Measurements from ENCODE around the gene CRELD1. TPM values are rescaled to one million over a fixed set of nuclear protein-coding genes. Genes with fewer than 3 reads are reported as not detected.

Gene CRELD1
- total RNA-seq, 2 donors from 2014 or later = 22.3 to 29.5 TPM

DNA sequence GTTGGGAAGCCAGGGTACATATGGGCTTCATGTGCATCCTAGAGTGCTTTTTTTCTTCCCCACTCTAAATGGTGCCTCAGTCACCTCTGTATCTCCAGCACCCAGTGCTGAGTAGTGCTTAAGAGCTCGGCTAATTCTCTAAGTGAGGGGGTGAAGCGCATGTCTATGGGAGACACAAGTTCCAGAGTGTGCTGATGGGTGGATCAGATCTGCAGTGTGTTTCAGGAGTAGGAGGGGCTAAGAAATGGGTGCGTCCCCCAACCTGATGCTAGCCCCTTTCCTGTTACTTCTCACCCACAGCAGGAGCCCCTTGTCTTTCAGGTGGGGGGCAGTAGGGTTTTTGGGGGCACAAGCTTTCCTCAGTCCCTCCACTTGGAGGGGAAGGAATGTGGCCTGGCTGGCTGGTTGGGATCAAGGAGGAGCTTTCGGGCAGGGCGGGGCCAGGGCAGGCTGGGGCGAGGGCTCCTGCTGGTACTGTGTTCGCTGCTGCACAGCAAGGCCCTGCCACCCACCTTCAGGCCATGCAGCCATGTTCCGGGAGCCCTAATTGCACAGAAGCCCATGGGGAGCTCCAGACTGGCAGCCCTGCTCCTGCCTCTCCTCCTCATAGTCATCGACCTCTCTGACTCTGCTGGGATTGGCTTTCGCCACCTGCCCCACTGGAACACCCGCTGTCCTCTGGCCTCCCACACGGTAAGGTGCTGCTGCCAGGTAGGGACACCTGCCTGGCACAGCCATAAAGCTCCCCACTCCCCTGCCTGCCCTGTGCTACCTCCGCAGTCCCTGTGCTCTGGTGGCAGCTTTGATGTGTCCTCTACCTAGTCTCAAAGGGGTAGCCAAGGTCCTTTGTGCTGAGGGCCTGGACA, 31.0 kb upstream of the CRELD1 start, which contains the start of gene IL17RE:
TSS of gene IL17RE (plus strand) at position 477 of the 866 bp plus-strand sequence. CDS start at position 562, 85 bp downstream.
- intact Hi-C loops (cut with DNase I) = no loop called here
- DNase-seq (ENCODE audit: low spot score) = peak; percentile 54

DNA sequence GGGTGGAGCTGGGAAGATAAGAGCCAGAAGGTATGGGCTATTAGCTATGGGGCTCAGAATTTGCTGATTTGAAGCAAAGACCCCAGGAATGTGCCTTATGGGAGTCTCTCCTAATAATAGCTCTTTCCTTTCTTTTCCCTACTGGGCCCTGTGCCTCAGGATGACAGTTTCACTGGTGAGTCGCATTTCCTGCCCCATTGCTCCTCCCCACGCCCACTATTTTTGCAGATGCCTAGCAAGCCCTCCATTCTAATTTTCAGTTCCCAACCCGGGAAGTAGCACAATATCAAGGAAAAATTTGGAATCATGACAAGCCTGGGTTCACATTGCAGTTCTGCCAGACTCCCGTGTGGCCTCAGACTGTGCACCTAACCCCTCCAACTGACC, 30.4 kb upstream of the CRELD1 start:
- DNase-seq (ENCODE audit: low spot score) = peak; percentile 53
- intact Hi-C loops (cut with DNase I) = no loop called here

DNA sequence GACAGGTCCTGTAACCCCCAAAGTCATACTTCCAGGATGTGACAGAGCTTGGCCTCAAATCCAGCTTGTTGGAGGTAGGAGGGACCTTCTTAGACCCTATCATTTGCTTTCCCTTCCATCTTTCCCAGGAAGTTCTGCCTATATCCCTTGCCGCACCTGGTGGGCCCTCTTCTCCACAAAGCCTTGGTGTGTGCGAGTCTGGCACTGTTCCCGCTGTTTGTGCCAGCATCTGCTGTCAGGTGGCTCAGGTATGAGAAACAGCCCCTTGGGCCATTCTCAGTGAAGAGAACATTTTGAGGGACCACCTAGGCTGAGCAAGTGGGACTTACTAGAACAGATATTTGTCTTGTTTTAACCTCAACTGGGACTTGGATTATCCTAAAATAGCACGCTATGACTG, 29.7 kb upstream of the CRELD1 start:
- DNase-seq (ENCODE audit: low spot score) = peak; percentile 48
- intact Hi-C loops (cut with DNase I) = no loop called here

DNA sequence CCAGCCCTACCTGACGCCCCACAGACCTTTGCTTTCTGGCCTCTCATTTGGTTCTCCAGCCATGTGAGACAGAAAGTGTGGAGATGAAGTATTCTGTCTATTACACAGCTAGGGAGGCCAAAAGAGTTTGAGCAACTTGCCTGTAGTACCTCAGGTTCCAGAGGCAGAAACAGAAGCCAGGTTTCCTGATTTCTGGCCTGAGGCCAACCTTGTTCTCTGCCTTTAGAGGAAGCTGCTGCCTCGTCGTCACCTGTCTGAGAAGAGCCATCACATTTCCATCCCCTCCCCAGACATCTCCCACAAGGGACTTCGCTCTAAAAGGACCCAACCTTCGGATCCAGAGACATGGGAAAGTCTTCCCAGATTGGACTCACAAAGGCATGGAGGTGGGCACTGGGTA, 27.2 kb upstream of the CRELD1 start:
- DNase-seq (ENCODE audit: low spot score) = no peak
- intact Hi-C loops (cut with DNase I) = no loop called here

DNA sequence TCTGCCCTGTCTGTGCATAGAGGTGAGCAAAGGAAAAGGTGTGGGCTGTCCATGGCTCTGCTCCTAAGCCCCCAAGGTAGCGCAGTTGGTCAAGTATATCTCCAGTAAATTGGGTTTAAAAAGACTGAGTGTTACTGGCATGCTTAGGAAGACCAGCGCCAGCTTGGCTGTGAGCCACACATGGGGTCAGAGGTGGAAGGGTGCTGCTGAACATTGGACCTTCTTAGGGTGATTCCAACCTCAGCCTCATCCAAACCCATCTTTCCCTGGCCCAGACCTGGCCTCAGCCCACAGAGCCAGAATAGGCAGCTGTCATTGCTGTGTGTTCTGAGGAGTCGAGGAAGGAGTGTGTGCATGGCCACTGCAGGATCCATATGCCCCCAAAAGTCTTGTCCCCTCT, 25.3 kb upstream of the CRELD1 start:
- no peak for DNase-seq (ENCODE audit: low spot score)
- intact Hi-C loops (cut with DNase I) = no loop called here

DNA sequence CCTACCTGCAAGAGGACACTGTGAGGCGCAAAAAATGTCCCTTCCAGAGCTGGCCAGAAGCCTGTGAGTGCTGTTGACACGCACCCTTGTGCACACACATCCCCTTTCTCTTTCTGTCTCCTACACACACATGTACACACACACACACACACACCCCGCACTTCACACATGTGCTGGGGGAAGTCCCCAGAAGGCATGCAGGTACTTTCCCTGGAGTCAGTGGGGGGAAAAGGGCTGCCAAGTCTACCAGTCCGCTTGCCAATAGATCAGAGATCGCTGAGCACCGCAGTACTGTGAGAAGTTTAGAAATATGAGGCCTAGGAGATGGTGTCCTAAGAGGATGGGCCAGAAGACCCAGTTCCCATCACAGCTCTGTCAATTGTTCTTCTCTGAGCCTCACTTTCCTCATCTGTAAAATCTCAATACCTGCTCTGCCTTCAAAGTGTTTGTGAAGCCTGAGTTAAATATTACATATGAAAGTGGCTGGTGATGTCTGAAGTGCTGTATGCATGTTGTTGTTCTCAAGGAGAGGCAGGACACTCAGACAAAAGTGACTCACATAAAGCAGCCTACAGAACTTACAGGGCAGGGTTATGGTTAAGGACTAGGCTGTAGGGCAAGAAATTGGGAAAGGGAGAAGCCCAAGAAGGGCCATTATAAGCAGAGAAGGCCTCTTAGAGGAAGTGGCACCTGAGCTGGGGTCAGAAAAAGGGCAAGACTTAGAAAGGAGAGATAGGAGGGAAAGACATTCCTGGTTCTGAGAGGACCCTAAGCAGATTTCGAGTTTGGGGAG, 24.2 kb upstream of the CRELD1 start:
- DNase-seq (ENCODE audit: low spot score) = no peak
- intact Hi-C loops (cut with DNase I) = loop anchor here in 1 of 2 donors (5.0 kb wide), 1 partner anchor 62 kb away; no protein-coding TSS in a partner anchor

DNA sequence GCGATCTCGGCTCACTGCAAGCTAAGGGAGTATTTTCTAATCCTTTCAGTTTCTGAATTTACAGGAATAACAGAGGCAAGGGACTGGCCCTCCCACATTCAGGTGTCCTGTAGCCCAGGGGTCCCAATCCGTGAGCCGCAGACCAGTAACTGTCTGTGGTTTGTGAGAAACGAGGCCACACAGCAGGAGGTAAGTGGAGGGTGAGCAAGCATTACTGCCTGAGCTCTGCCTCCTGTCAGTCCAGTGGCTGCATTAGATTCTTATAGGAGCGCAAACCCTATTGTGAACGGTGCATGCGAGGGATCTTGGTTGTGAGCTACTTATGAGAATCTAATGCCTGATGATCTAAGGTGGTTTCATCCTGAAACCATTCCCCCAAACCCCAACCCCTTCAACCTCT, 21.8 kb upstream of the CRELD1 start:
- intact Hi-C loops (cut with DNase I) = loop anchor here in 1 of 2 donors (5.0 kb wide), 1 partner anchor 65 kb away; no protein-coding TSS in a partner anchor

DNA sequence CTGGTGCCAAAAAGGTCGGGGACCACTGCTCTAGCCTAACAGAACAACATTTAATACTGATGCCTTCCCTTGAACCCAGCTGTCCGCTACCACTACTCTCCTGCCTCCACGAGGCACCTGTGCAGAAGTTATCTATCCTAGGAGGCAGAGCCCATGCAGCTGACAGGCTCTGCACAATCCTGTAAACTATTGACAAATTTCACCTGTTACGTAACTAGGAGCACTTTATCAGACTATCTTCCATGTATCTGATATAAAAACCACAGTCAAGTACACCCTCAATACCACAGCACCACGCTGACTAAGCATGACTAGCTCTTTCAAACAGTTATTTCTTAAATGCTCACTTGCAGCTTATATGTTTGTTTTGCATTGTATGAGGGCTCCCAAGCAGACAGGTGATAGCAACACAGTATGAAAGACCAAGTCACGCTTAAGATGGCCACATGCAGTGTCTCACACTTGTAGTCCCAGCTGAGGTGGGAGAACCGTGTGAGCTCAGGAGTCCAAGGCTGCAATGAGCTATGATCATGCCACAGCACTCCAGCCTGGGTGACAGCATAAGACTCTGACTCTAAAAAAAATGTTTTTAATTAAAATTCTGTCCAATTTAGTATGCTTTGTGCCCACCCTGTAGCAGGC, 21.2 kb upstream of the CRELD1 start:
- intact Hi-C loops (cut with DNase I) = loop anchor here in 1 of 2 donors (5.0 kb wide), 1 partner anchor 65 kb away; no protein-coding TSS in a partner anchor
- DNase-seq (ENCODE audit: low spot score) = no peak

More for the DNA sequence above, 21.8 kb upstream of the CRELD1 start:
- no peak for DNase-seq (ENCODE audit: low spot score)

DNA sequence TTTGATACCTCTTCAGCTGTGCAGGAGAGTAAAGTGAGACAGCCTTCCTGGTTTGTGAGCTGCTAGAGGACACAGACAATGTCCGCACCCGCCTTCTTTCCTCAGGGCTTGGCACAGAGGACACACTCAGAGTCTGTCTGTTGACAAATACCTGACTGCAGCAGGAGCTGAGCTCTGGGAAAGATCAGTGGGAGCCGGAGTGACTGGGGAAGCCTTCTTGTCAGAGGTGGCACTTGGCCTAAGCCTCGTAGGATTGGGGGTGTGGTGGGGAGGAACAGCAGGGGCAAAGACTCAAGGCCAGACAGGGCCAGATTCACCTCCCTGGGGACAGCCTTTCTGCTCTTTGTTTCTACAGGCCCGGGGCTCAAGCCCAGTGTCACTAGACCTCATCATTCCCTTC, 20.0 kb upstream of the CRELD1 start:
- no peak for DNase-seq (ENCODE audit: low spot score)
- intact Hi-C loops (cut with DNase I) = loop anchor here in 1 of 2 donors (5.0 kb wide), 1 partner anchor 66 kb away; no protein-coding TSS in a partner anchor

DNA sequence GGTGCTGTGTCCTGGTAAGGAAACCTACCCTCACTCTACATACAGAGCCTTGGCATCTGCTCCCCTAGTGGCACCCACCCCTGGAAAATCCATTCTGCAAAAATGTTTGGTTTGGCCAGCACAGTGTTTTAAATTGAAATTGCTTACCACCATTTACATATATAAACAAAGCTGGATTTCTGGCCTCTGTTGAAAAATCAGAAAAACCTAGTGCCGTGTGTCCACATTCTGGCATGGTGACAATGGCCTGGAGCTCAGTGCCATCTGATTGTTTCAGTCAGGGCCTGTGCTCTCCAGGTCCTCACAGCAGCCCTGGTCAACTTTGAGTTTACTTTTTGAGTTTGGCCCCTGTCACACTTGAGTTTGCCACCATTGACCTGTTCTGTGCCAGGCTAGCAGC, 19.6 kb upstream of the CRELD1 start:
- intact Hi-C loops (cut with DNase I) = loop anchor here in 1 of 2 donors (5.0 kb wide), 1 partner anchor 67 kb away; no protein-coding TSS in a partner anchor
- DNase-seq (ENCODE audit: low spot score) = no peak

DNA sequence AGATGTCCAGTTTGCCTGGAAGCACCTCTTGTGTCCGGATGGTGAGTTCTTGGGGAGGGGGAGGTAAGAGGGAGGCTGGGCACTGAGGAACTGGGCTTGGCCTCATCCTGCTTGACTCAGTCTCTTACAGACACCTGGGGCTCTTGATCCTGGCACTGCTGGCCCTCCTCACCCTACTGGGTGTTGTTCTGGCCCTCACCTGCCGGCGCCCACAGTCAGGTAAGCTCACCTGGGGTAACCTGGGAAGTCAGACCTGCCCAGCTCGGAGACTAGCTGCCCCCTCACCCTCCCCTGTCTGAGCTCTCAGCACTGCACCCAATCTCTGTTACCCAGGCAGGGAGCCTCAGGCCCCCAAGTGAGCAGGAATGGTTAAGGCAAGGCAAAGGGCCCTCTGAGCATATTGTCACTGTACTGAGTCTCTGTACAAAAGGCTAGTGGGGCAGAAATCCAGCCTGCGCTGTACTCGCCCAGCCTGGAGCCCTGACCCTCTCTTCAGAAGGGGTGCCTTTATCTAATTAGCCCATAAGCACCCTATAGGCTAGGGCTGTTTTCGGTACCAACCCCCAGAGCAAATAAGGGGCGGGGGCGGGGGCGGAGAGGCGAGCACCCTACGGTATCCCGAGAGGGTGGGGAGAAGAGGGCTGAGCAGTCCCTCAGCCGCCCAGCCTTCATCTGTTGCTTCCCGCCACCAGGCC, 18.9 kb upstream of the CRELD1 start:
- DNase-seq (ENCODE audit: low spot score) = no peak
- intact Hi-C loops (cut with DNase I) = loop anchor here (5.0 kb wide), 2 partner anchors 67 to 72 kb away; partner anchors contain the start of gene RPUSD3 (in 1 of the 2)

DNA sequence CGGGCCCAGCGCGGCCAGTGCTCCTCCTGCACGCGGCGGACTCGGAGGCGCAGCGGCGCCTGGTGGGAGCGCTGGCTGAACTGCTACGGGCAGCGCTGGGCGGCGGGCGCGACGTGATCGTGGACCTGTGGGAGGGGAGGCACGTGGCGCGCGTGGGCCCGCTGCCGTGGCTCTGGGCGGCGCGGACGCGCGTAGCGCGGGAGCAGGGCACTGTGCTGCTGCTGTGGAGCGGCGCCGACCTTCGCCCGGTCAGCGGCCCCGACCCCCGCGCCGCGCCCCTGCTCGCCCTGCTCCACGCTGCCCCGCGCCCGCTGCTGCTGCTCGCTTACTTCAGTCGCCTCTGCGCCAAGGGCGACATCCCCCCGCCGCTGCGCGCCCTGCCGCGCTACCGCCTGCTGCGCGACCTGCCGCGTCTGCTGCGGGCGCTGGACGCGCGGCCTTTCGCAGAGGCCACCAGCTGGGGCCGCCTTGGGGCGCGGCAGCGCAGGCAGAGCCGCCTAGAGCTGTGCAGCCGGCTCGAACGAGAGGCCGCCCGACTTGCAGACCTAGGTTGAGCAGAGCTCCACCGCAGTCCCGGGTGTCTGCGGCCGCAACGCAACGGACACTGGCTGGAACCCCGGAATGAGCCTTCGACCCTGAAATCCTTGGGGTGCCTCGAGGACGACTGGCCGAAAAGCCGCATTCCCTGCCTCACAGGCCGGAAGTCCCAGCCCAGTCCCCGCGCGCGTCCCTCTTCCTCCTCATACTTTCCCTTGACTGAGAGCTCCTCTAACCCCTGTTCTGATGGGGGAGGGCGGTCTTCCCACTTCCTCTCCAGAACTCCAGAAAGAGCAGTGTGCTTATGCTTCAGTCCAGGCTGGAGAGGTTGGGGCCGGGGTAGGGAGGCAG, 18.1 kb upstream of the CRELD1 start:
- peak; percentile 92 for DNase-seq (ENCODE audit: low spot score)
- intact Hi-C loops (cut with DNase I) = loop anchor here in 1 of 2 donors (5.0 kb wide), 1 partner anchor 73 kb away; the partner anchor contains the start of gene RPUSD3

DNA sequence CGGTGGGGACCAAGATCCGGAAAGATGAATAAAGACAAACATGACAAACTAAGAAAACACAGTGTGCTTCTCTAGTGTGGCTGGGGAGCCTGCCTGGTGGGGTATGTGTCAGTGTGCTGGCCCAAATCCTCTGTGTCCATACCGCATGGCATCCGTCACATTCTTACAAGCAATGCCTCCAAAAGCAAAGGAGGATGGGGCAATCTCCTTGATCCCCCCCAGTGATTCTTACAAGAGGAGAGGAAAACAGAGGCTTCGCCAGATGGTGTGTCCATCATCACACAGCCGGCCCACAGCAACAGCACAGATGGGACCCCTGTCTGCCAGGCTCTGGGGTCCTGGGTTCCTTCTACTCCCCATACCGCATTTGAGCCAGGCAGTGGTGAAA, 17.3 kb upstream of the CRELD1 start:
- DNase-seq (ENCODE audit: low spot score) = no peak
- intact Hi-C loops (cut with DNase I) = loop anchor here in 1 of 2 donors (5.0 kb wide), 1 partner anchor 74 kb away; the partner anchor contains the start of gene RPUSD3

DNA sequence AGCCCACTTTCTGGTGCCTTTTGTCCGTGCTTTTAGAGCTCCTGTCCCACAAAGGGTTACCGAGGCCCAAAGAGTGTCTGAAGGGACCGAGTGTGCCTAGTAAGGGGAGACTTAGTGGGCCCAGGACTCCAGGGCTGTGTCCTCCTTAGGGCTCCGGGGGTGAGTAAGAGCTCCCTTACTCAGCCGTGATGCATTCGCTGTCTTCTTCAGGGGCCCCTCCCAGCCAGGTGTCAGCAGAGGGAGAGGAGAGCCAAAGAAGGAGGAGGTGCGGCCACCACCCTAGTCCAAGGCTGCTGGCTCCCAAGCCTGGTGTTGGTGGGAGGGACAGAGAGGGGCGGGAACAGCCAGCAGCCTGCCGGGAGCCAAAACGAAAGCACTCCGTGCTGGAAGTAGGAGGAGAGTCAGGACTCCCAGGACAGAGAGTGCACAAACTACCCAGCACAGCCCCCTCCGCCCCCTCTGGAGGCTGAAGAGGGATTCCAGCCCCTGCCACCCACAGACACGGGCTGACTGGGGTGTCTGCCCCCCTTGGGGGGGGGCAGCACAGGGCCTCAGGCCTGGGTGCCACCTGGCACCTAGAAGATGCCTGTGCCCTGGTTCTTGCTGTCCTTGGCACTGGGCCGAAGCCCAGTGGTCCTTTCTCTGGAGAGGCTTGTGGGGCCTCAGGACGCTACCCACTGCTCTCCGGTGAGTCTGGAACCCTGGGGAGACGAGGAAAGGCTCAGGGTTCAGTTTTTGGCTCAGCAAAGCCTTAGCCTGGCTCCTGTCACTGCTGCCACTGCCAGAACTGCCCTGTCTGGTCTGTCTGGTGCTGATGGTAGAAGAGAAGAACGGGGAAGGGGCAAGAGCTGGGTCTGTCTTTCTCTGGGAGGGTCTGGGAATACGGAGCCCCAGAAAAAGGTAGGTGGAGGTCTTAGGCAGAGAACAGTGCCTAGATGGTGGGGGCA, 16.6 kb upstream of the CRELD1 start, which contains the start of gene IL17RC:
TSS of gene IL17RC (plus strand) at position 365 of the 947 bp plus-strand sequence. CDS start at position 583, 218 bp downstream.
- intact Hi-C loops (cut with DNase I) = loop anchor here in 1 of 2 donors (5.0 kb wide), 1 partner anchor 75 kb away; the partner anchor contains the start of gene RPUSD3

DNA sequence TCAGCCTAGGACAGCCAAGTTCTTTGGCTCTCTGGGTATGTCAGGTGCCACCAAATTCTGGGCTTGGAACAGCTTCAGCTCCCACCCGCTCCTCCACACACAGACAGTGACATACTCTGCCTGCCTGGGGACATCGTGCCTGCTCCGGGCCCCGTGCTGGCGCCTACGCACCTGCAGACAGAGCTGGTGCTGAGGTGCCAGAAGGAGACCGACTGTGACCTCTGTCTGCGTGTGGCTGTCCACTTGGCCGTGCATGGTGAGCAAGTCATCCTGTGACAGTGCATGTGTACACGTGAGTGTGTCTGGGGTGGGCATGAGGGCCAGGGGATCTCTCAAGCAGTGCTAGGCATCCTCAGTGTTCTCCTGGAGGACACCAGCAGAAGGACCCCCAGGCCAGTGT, 15.8 kb upstream of the CRELD1 start:
- intact Hi-C loops (cut with DNase I) = loop anchor here in 1 of 2 donors (5.0 kb wide), 1 partner anchor 76 kb away; the partner anchor contains the start of gene RPUSD3
- no peak for DNase-seq (ENCODE audit: low spot score)

More for the DNA sequence above, 16.6 kb upstream of the CRELD1 start, which contains the start of gene IL17RC:
- peak; percentile 95 for DNase-seq (ENCODE audit: low spot score)

Measured in posterior vena cava (tissue), 2 donors.